ENCODE data around the gene C22orf39. TPM values are rescaled to one million over a fixed set of nuclear protein-coding genes. Genes with fewer than 3 reads are reported as not detected.

The C22orf39 gene
- total and polyA plus RNA-seq, 10 of the 15 experiments (the other 5 are each of a cell fraction or from before 2014, with no cell fraction given): 6.7 to 47.0 (median 26.5) TPM

GRCh38 chr22:19451570-19451969 lies 4.1 kb upstream of the C22orf39 start (continued):
- no peak for TF ChIP-seq CEBPB (IDR thresholded peaks at IDR 0.05; ENCODE audit: borderline replicate concordance in 1 of 2, low read depth in 2 of 2, low read length in 2 of 2)

- no peak for TF ChIP-seq ATF2 (IDR thresholded peaks at IDR 0.05; ENCODE audit: low read length)
- TF ChIP-seq BACH1 (IDR thresholded peaks at IDR 0.05; ENCODE audit: borderline replicate concordance): no peak
- TF ChIP-seq BMI1 (IDR thresholded peaks at IDR 0.05; ENCODE audit: borderline replicate concordance): no peak
- TF ChIP-seq NBN (IDR thresholded peaks at IDR 0.05): no peak
- TF ChIP-seq SMAD1 (IDR thresholded peaks at IDR 0.05; ENCODE audit: low read depth, partially characterized antibody): no peak
- no peak for TF ChIP-seq RBBP5 (conservative IDR thresholded peaks at IDR 0.05)
- TF ChIP-seq LARP7 (IDR thresholded peaks at IDR 0.05): no peak
- TF ChIP-seq TAF1 (IDR thresholded peaks at IDR 0.05; ENCODE audit: borderline replicate concordance, low read depth, low read length): no peak
- no peak for TF ChIP-seq PBX3 (IDR thresholded peaks at IDR 0.05; ENCODE audit: insufficient replicate concordance, low read depth, low read length)
- TF ChIP-seq JUNB (IDR thresholded peaks at IDR 0.05): no peak
- TF ChIP-seq CBFB (IDR thresholded peaks at IDR 0.05; ENCODE audit: low read depth): no peak
- TF ChIP-seq SIN3A (IDR thresholded peaks at IDR 0.05; ENCODE audit: low read depth, low read length): no peak
- no peak for TF ChIP-seq HCFC1 (IDR thresholded peaks at IDR 0.05; ENCODE audit: low read length)
- no peak for TF ChIP-seq DPF2 (IDR thresholded peaks at IDR 0.05)
- no peaks in the 10 kb centered on the region for H4K20me1 ChIP-seq (ENCODE audit: control insufficient read depth, insufficient read depth)
- ChIA-PET RAD21 (ENCODE audit: unreplicated experiment) (interaction anchor here (0.9 to 1.3 kb wide), 2 partner anchors 27 to 152 kb away, joined by 3 read pairs; no protein-coding TSS in a partner anchor), SMC1A (ENCODE audit: uncharacterized antibody, unreplicated experiment) (interaction anchor here (1.0 to 1.6 kb wide), 3 partner anchors 20 to 29 kb away, joined by 3 to 5 read pairs (median 4); partner anchors contain the start of gene CDC45), POLR2A (interaction anchor here (0.6 to 1.2 kb wide), 4 partner anchors 14 to 329 kb away, joined by 3 to 7 read pairs (median 4); partner anchors contain the start of gene CDC45), CTCF (interaction anchor here (0.6 to 2.4 kb wide), 3 partner anchors 22 to 271 kb away, joined by 3 to 7 read pairs (median 3); partner anchors contain the start of gene SLC25A1)
- no TSS peak for BruUV-seq (replicated peaks)
- H3K36me3 ChIP-seq (ENCODE audit: control insufficient read depth in 2 of 2, insufficient read depth in 2 of 2, low read length in 1 of 2): peaks cover 22 to 29% of the 10 kb centered on the region in 2 experiments; a peak in 3 of 4 replicates
- no peak overlapping the region for H3K27ac ChIP-seq (ENCODE audit: control insufficient read depth, insufficient read depth)
- WGBS (ENCODE audit: insufficient coverage, insufficient replicate concordance, low lambda C conversion rate, missing lambda C conversion rate): 89% methylated on average over 8 of the region's 8 CpGs
- in situ Hi-C loops (cut with MboI) (no loop called here), intact Hi-C loops (cut with micrococcal nuclease; ENCODE audit: unreplicated experiment) (no loop called here)
- H3K4me1 ChIP-seq (ENCODE audit: control insufficient read depth, insufficient read depth, low read length): peaks cover 17% of the 10 kb centered on the region
- H3K9me3 ChIP-seq (replicated peaks; ENCODE audit: control insufficient read depth, insufficient read depth, low read length): no peaks in the 10 kb centered on the region
- no peak overlapping the region for H3K9ac ChIP-seq (ENCODE audit: control insufficient read depth, insufficient read depth, low read length)
- peaks cover 22% of the 10 kb centered on the region for H3K79me2 ChIP-seq (ENCODE audit: control insufficient read depth, insufficient read depth, low read length)
- no peak overlapping the region for H3K4me3 ChIP-seq
- ATAC-seq (no peak), FAIRE-seq (no peak), DNase-seq (ENCODE audit: low read depth, low spot score) (no peak)
- no peak overlapping the region for H2AFZ ChIP-seq (ENCODE audit: control insufficient read depth, low read depth, low read length)
- H3K27me3 ChIP-seq (replicated peaks in 1 of 2; ENCODE audit: control insufficient read depth in 2 of 2, insufficient read depth in 2 of 2, low read length in 1 of 2): no peaks in the 10 kb centered on the region
- no peak overlapping the region for H3K4me2 ChIP-seq (ENCODE audit: control insufficient read depth, insufficient read depth)
Observed at GRCh38 chr22:19450363-19451175, 3.1 kb upstream of the C22orf39 start.
